Uterus (tissue), 2 donors: ENCODE results near the gene RAPGEF6.

Experiments used
- CTCF ChIP-seq, 4 experiments: fragments of 200-600 bp in 2 of 4; fragments of 450-650 bp in 2 of 4; sonication (generic) in 2 of 4; IDR thresholded peaks; one replicate each; pipeline ENCODE4 v1.5.1; 2016 to 2019; ENCODE audit warnings: antibody characterized with exemption in 4 of 4, mild to moderate bottlenecking in 2 of 4, moderate library complexity in 1 of 4
- POLR2A ChIP-seq, 2 donors: fragments of 450-650 bp; IDR thresholded peaks; one replicate each; pipeline ENCODE4 v1.6.1; 2016; ENCODE audit warnings: antibody characterized with exemption in 2 of 2, mild to moderate bottlenecking in 1 of 2, moderate library complexity in 1 of 2

GRCh38 chr5:131521252-131521651 lies 113.8 kb downstream of the RAPGEF6 start:
- TF ChIP-seq CTCF (IDR thresholded peaks at IDR 0.05) (no peak), POLR2A (IDR thresholded peaks at IDR 0.05) (no peak)
